A549 (cell line): ENCODE measurements around the gene RAET1E. TPM values are rescaled to one million over a fixed set of nuclear protein-coding genes. Genes with fewer than 3 reads are reported as not detected.

Experiments used
- ATAC-seq, 2 experiments: fragments of 200-7000 bp in 1 of 2; fragments of >200 bp in 1 of 2; cut with Nextera tagmentation in 1 of 2; cut with Tn5 transposase in 1 of 2; 3 replicates each; pipeline versions ENCODE4 v1.8.0 to v1.9.1; 2018 to 2020; ENCODE audit warnings: mild to moderate bottlenecking in 1 of 2, moderate library complexity in 1 of 2
- CTCF ChIA-PET: fragments of 300-600 bp; sonication (Branson Sonifier 250); formaldehyde crosslinking; extraction: SDS; loops from one replicate; lab custom pipeline; 2021; ENCODE audit warnings: antibody characterized with exemption, inconsistent platforms; lab: Yijun Ruan, JAX
- POLR2A ChIA-PET: fragments of 350-600 bp; formaldehyde crosslinking; extraction: SDS; loops from one replicate; lab custom pipeline; 2021; ENCODE audit warnings: antibody characterized with exemption, inconsistent platforms; lab: Yijun Ruan, JAX
- DNase-seq, 2 experiments: peaks; one replicate each; pipeline versions ENCODE4 v3.0.0 to v3.0.0-alpha.2; 2011 to 2016; ENCODE audit warnings: low read depth in 1 of 2, low spot score in 1 of 2
- FAIRE-seq: peaks from 2 replicates; lab custom pipeline; 2011; peaks lifted over from hg19 to GRCh38; lab: Jason Lieb, UNC
- H3K27ac ChIP-seq, 2 experiments: fragments of >200 bp; sonication (Bioruptor Twin); formaldehyde crosslinking; 3 replicates each; pipeline ENCODE4 v1.5.1; 2016 to 2017
- H3K4me1 ChIP-seq: fragments of >200 bp; sonication (Bioruptor Twin); formaldehyde crosslinking; 3 replicates; pipeline ENCODE4 v1.6.1; 2016
- H3K4me2 ChIP-seq: fragments of >200 bp; sonication (Bioruptor Twin); formaldehyde crosslinking; 3 replicates; pipeline ENCODE4 v1.6.1; 2016
- H3K4me3 ChIP-seq: fragments of >200 bp; sonication (Bioruptor Twin); formaldehyde crosslinking; 3 replicates; pipeline ENCODE4 v1.5.1; 2016
- H3K9me3 ChIP-seq: fragments of >200 bp; sonication (Bioruptor Twin); formaldehyde crosslinking; 3 replicates; pipeline ENCODE4 v1.6.1; 2016
- CBX2 ChIP-seq: fragments of 200-600 bp; sonication (generic); IDR thresholded peaks from 2 replicates; pipeline ENCODE4 v1.6.1; 2016; ENCODE audit warnings: low read depth, mild to moderate bottlenecking, borderline replicate concordance
- CBX8 ChIP-seq: fragments of 200-600 bp; sonication (generic); IDR thresholded peaks from 2 replicates; pipeline ENCODE4 v1.6.1; 2016
- CEBPB ChIP-seq, 2 experiments: fragments of >200 bp in 1 of 2; sonication (Bioruptor Twin) in 1 of 2; formaldehyde crosslinking in 1 of 2; IDR thresholded peaks; 2 replicates each; pipeline ENCODE4 v1.6.1; 2012 to 2016
- CHD2 ChIP-seq: fragments of 150-350 bp; IDR thresholded peaks from 2 replicates; pipeline ENCODE4 v1.6.1; 2014; ENCODE audit warnings: low read length; ENCODE audit not compliant: partially characterized antibody
- CTCF ChIP-seq: fragments of >200 bp; sonication (Bioruptor Twin); formaldehyde crosslinking; IDR thresholded peaks from 3 replicates; pipeline ENCODE4 v1.5.1; 2016
- E2F6 ChIP-seq: IDR thresholded peaks from 2 replicates; pipeline ENCODE4 v1.6.1; 2012; ENCODE audit warnings: low read depth, borderline replicate concordance
- EHF ChIP-seq: fragments of 250-450 bp; sonication (Bioruptor Pico); IDR thresholded peaks from 2 replicates; pipeline ENCODE4 v1.5.0; 2020; ENCODE audit warnings: mild to moderate bottlenecking
- EHMT2 ChIP-seq: fragments of 200-600 bp; sonication (generic); IDR thresholded peaks from 2 replicates; pipeline ENCODE4 v1.6.1; 2016; ENCODE audit warnings: antibody characterized with exemption, low read depth, mild to moderate bottlenecking, moderate library complexity
- ELK1 ChIP-seq: fragments of 150-350 bp; IDR thresholded peaks from 2 replicates; pipeline ENCODE4 v1.6.1; 2014; ENCODE audit warnings: low read depth, mild to moderate bottlenecking, low read length
- ESRRA ChIP-seq: fragments of 150-350 bp; IDR thresholded peaks from 2 replicates; pipeline ENCODE4 v1.6.1; 2014; ENCODE audit warnings: mild to moderate bottlenecking, low read length, borderline replicate concordance
- FOSB ChIP-seq: fragments of 250-450 bp; sonication (Bioruptor Pico); IDR thresholded peaks from 2 replicates; pipeline ENCODE4 v1.5.0; 2020; ENCODE audit warnings: mild to moderate bottlenecking, moderate library complexity
- FOSL2 ChIP-seq, 2 experiments: fragments of 450-650 bp in 1 of 2; fragments of >200 bp in 1 of 2; sonication (Bioruptor Twin) in 1 of 2; formaldehyde crosslinking; IDR thresholded peaks; 2 replicates each; pipeline versions ENCODE4 v1.5.0 to v1.6.1; 2016 to 2020; ENCODE audit warnings: mild to moderate bottlenecking in 1 of 2, moderate library complexity in 1 of 2
- HEYL ChIP-seq: fragments of 250-450 bp; sonication (Bioruptor Pico); IDR thresholded peaks from 2 replicates; pipeline ENCODE4 v1.8.0; 2021; ENCODE audit warnings: mild to moderate bottlenecking, moderate library complexity
- HOXA7 ChIP-seq: fragments of 250-450 bp; sonication (Bioruptor Pico); IDR thresholded peaks from 2 replicates; pipeline ENCODE4 v1.5.0; 2020; ENCODE audit warnings: mild to moderate bottlenecking, moderate library complexity
- HOXB13 ChIP-seq: fragments of 250-450 bp; sonication (Bioruptor Pico); IDR thresholded peaks from 2 replicates; pipeline ENCODE4 v1.5.0; 2020; ENCODE audit warnings: low read depth, mild to moderate bottlenecking, moderate library complexity
- JUNB ChIP-seq: fragments of >200 bp; sonication (Bioruptor Twin); formaldehyde crosslinking; IDR thresholded peaks from 2 replicates; pipeline ENCODE4 v1.6.1; 2016
- KDM1A ChIP-seq: fragments of 200-600 bp; sonication (generic); IDR thresholded peaks from 2 replicates; pipeline ENCODE4 v1.6.1; 2016; ENCODE audit warnings: low read depth, mild to moderate bottlenecking
- KDM5A ChIP-seq: fragments of 200-600 bp; sonication (generic); IDR thresholded peaks from 2 replicates; pipeline ENCODE4 v1.6.1; 2016; ENCODE audit warnings: antibody characterized with exemption, mild to moderate bottlenecking
- MAX ChIP-seq: IDR thresholded peaks from 2 replicates; pipeline ENCODE4 v1.6.1; 2012
- NPAS2 ChIP-seq: fragments of 250-450 bp; sonication (Bioruptor Pico); IDR thresholded peaks from 2 replicates; pipeline ENCODE4 v1.8.0; 2022; ENCODE audit warnings: mild to moderate bottlenecking, moderate library complexity, borderline replicate concordance
- POLR2AphosphoS2 ChIP-seq: conservative IDR thresholded peaks from 2 replicates; pipeline ENCODE4 v1.6.1; 2012; ENCODE audit warnings: low read length, improper control_type of control experiment, inconsistent platforms
- RARB ChIP-seq: fragments of 250-450 bp; sonication (Bioruptor Pico); IDR thresholded peaks from 2 replicates; pipeline ENCODE4 v1.8.0; 2021; ENCODE audit warnings: mild to moderate bottlenecking, moderate library complexity
- REST ChIP-seq: fragments of 200-600 bp; sonication (generic); IDR thresholded peaks from 2 replicates; pipeline ENCODE4 v1.6.1; 2016; ENCODE audit warnings: antibody characterized with exemption, mild to moderate bottlenecking, moderate library complexity
- RFX5 ChIP-seq: fragments of 450-650 bp; IDR thresholded peaks from 2 replicates; pipeline ENCODE4 v1.7.1; 2014; ENCODE audit warnings: antibody characterized with exemption, mild to moderate bottlenecking, moderate library complexity
- TP53 ChIP-seq: fragments of 250-450 bp; sonication (Bioruptor Pico); IDR thresholded peaks from 2 replicates; pipeline ENCODE4 v1.5.0; 2021; ENCODE audit warnings: mild to moderate bottlenecking, moderate library complexity
- ZNF302 ChIP-seq: fragments of 250-450 bp; sonication (Bioruptor Pico); IDR thresholded peaks from 2 replicates; pipeline ENCODE4 v1.9.0; 2021; ENCODE audit warnings: inconsistent platforms, mild to moderate bottlenecking, moderate library complexity
- WGBS: methylation state at CpG from one replicate; pipeline ENCODE4 v1.1.6; 2017; ENCODE audit errors: missing lambda C conversion rate; 5-methylcytosine and 5-hydroxymethylcytosine counted together
- polyA plus RNA-seq, 4 experiments: library from polyadenylated mRNA; depleted of rRNA in 3 of 4; stranded (reverse); fragments of >200 nt; fragmentation: RNase III in 1 of 4; extraction: RNeasy Plus Mini Kit Qiagen cat#74134 plus additional on column Dnase treatment in 1 of 4; gene quantifications; 2 replicates in 3 of 4; 3 replicates in 1 of 4; pipeline ENCODE4 v1.2.3, GENCODE V29; 2011 to 2017

The RAET1E gene
- polyA plus RNA-seq, 2 of the 4 experiments (the other 2 are of a cell fraction), result 2.8 to 4.5 TPM

GRCh38 chr6:149942461-149942829 lies 44.5 kb upstream of the RAET1E start:
- no peaks in the 10 kb centered on the region for H3K9me3 ChIP-seq
- DNase-seq, result no peak
- POLR2A ChIA-PET, result no interaction called here
- peaks cover 4% of the 10 kb centered on the region; the same call in 1 of the 3 replicates for H3K4me1 ChIP-seq
- peak overlapping the region; percentile 34 to 70; a peak in 3 of 6 replicates for H3K27ac ChIP-seq
- no peak for FAIRE-seq
- CTCF ChIA-PET, result no interaction called here
- ATAC-seq, result peak in 1 of 2 experiments; percentile 31; a peak in 3 of 6 replicates
- H3K4me2 ChIP-seq, result peak overlapping the region; percentile 88
- H3K4me3 ChIP-seq, result peak overlapping the region; percentile 56
- 25% methylated on average over 7 of the region's 13 CpGs for WGBS
- no peak for TF ChIP-seq CBX2

- H3K9me3 ChIP-seq, result no peaks in the 10 kb centered on the region
- WGBS, result 2% methylated on average over 35 of the region's 62 CpGs
- H3K4me1 ChIP-seq, result peaks cover 4% of the 10 kb centered on the region; the same call in 1 of the 3 replicates
- ChIA-PET POLR2A (no interaction called here), CTCF (interaction anchor here (1.3 to 1.9 kb wide), 2 partner anchors 9 to 75 kb away, joined by 4 to 7 read pairs; no protein-coding TSS in a partner anchor)
- peak; percentile 83 to 91 for ATAC-seq
- FAIRE-seq, result no peak
- peak within 1 kb of the TSS; percentile 39 to 70; a peak in 5 of 6 replicates for H3K27ac ChIP-seq
- H3K4me2 ChIP-seq, result peak within 1 kb of the TSS; percentile 88
- peak within 1 kb of the TSS; percentile 56 for H3K4me3 ChIP-seq
- TF ChIP-seq ELK1, result no peak
- no peak for TF ChIP-seq RARB (CRISPR knock-in tag)
- TF ChIP-seq NPAS2, result no peak
- TF ChIP-seq FOSB (CRISPR knock-in tag), result no peak
- TF ChIP-seq HEYL, result no peak
- TF ChIP-seq EHF (CRISPR knock-in tag), result no peak
- no peak for TF ChIP-seq CHD2
- TF ChIP-seq HOXA7 (CRISPR knock-in tag), result no peak
- TF ChIP-seq KDM5A, result no peak
- TF ChIP-seq KDM1A, result no peak
- no peak for TF ChIP-seq ZNF302
- no peak for TF ChIP-seq ESRRA
- no peak for TF ChIP-seq JUNB
- no peak for TF ChIP-seq CBX8
- TF ChIP-seq MAX, result peak; percentile 57; the same call in 1 of the 2 replicates
- no peak for TF ChIP-seq TP53 (CRISPR knock-in tag)
- peak; percentile 76 for TF ChIP-seq E2F6
- TF ChIP-seq REST, result no peak
- no peak for TF ChIP-seq EHMT2
- no peak for TF ChIP-seq FOSL2 (IDR thresholded peaks at IDR 0.05)
- peak; percentile 27; the same call in 1 of the 2 replicates for TF ChIP-seq FOSL2 (CRISPR knock-in tag; IDR thresholded peaks at IDR 0.05)
- TF ChIP-seq CBX2, result no peak
- no peak for TF ChIP-seq RFX5
- no peak for TF ChIP-seq POLR2AphosphoS2
- no peak for TF ChIP-seq CEBPB (IDR thresholded peaks at IDR 0.05)
- TF ChIP-seq CTCF, result no peak
- TF ChIP-seq HOXB13 (CRISPR knock-in tag), result no peak
- DNase-seq, result peak; percentile 76 to 87
These were observed 43.9 kb upstream of the RAET1E start, which contains the start of gene ULBP2 for GRCh38 chr6:149941583-149942460. Gene ULBP2, plus strand, starts transcription at chr6:149942014. Its CDS starts 59 bp downstream, at chr6:149942073.
